CD8-positive, alpha-beta memory T cell (primary cell): ENCODE measurements around the gene RASSF1. TPM values are rescaled to one million over a fixed set of nuclear protein-coding genes. Genes with fewer than 3 reads are reported as not detected.

ENCODE experiments used
- CTCF ChIA-PET: fragments of 350-600 bp; sonication (Branson Sonifier 250); formaldehyde crosslinking; loops from one replicate; lab custom pipeline; 2021; ENCODE audit warnings: antibody characterized with exemption; lab: Charles Lee
- POLR2A ChIA-PET: fragments of 350-600 bp; sonication (Branson Sonifier 250); formaldehyde crosslinking; loops from one replicate; lab custom pipeline; 2021; ENCODE audit warnings: antibody characterized with exemption; lab: Charles Lee
- DNase-seq, 5 donors: peaks; one replicate each; pipeline versions ENCODE4 v3.0.0 to v3.0.0-alpha.2; 2020 to 2022; ENCODE audit warnings: mixed read lengths in 1 of 5
- H3K27ac ChIP-seq: one replicate; pipeline ENCODE4 v1.7.0; 2013; ENCODE audit warnings: low read depth, mild to moderate bottlenecking, low read length, moderate library complexity
- H3K27me3 ChIP-seq: 2 replicates; pipeline ENCODE4 v1.7.0; 2013; ENCODE audit warnings: low read length, mild to moderate bottlenecking; ENCODE audit not compliant: insufficient read depth, poor library complexity, severe bottlenecking
- H3K36me3 ChIP-seq: 2 replicates; pipeline ENCODE4 v1.7.0; 2013; ENCODE audit warnings: mild to moderate bottlenecking, low read length, moderate library complexity; ENCODE audit not compliant: insufficient read depth
- H3K4me1 ChIP-seq: 2 replicates; pipeline ENCODE4 v1.7.0; 2013; ENCODE audit warnings: mild to moderate bottlenecking, low read length, moderate library complexity; ENCODE audit not compliant: insufficient read depth
- H3K4me3 ChIP-seq: 2 replicates; pipeline ENCODE4 v1.7.0; 2013; ENCODE audit warnings: mild to moderate bottlenecking, low read length
- H3K9me3 ChIP-seq: 2 replicates; pipeline ENCODE4 v1.7.0; 2013; ENCODE audit warnings: mild to moderate bottlenecking, low read length
- H3K27ac Mint-ChIP-seq, 8 donors: one replicate each; pipeline ENCODE4 v1.8.0; 2020 to 2021; ENCODE audit warnings: mixed read lengths in 8 of 8, mild to moderate bottlenecking in 6 of 8, inconsistent platforms in 3 of 8, moderate library complexity in 3 of 8
- H3K27me3 Mint-ChIP-seq, 2 donors: one replicate each; pipeline ENCODE4 v1.8.0; 2020 to 2021; ENCODE audit warnings: mixed read lengths in 2 of 2, mild to moderate bottlenecking in 1 of 2, moderate library complexity in 1 of 2
- H3K36me3 Mint-ChIP-seq, 3 donors: one replicate each; pipeline ENCODE4 v1.8.0; 2020 to 2021; ENCODE audit warnings: mixed read lengths in 3 of 3, inconsistent platforms in 1 of 3, mild to moderate bottlenecking in 1 of 3
- H3K4me1 Mint-ChIP-seq, 3 donors: one replicate each; pipeline ENCODE4 v1.8.0; 2020 to 2021; ENCODE audit warnings: mixed read lengths in 3 of 3, inconsistent platforms in 1 of 3, mild to moderate bottlenecking in 1 of 3
- H3K4me3 Mint-ChIP-seq, 7 donors: one replicate each; pipeline ENCODE4 v1.8.0; 2020 to 2021; ENCODE audit warnings: mixed read lengths in 7 of 7, mild to moderate bottlenecking in 6 of 7, moderate library complexity in 4 of 7, inconsistent platforms in 2 of 7
- H3K9me3 Mint-ChIP-seq, 5 donors: one replicate each; pipeline ENCODE4 v1.8.0; 2020 to 2022; ENCODE audit warnings: mixed read lengths in 5 of 5, mild to moderate bottlenecking in 3 of 5, moderate library complexity in 2 of 5, inconsistent platforms in 1 of 5
- polyA plus RNA-seq: library from polyadenylated mRNA; unstranded; fragments of 300-500 nt; fragmentation: Illumina TruSeq; gene quantifications from one replicate; pipeline ENCODE4 v1.2.3, GENCODE V29; 2021
- total RNA-seq, 2 experiments: library from RNA; stranded (reverse); gene quantifications; one replicate each; pipeline ENCODE4 v1.2.3, GENCODE V29; 2021

RASSF1 gene
- total and polyA plus RNA-seq, 3 experiments from 2014 or later, result 70.8 to 152 (median 71.9) TPM

DNA sequence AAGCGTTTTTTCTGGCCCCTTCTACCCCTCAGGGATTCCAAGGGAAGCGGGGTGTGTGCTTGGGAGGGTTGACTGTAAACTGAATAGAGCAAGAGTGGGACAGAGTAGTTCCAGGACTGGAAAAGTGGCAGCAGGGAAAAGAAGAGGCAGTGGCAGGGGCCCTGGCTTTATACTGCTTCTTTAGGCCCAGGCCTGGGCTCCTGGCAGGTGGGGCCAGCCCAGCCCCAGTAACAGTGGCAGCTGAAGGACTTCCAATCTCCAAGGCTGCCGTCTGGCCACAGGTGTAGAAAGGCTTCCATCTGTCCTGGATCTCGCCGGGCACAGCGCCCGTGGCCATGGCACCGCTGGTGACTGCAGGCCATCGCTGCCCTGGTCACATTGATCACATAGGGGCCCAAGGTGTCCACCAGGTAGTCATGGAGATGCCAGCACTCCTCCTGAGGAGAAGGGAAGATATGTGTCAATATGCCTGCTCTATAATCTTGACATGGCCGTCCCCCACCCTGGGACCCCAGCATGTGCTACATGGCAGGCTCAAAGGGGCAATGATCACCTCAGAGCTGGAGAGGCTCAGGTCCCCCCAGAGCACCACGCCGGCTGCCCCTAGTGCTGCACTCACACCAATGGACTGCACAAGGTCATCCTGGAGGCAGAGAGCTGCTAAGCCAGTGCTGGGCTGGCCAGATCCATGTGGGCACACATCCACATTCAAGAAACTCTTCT, 47.4 kb downstream of the RASSF1 start:
- Mint-ChIP-seq H3K4me1 (peaks cover 18 to 35% (median 21%) of the 10 kb centered on the region in 3 donors), H3K36me3 (peaks cover 0 to 34% (median 6%) of the 10 kb centered on the region in 3 donors), H3K27ac (peak overlapping the region; percentile 85 to 98 (median 96)), H3K4me3 (peak overlapping the region in 6 of 7 donors; percentile 9 to 92 (median 87)), H3K27me3 (no peaks in the 10 kb centered on the region), H3K9me3 (no peaks in the 10 kb centered on the region)
- Histone ChIP-seq H3K4me3 (peak overlapping the region; percentile 80), H3K27me3 (no peaks in the 10 kb centered on the region), H3K27ac (peak overlapping the region; percentile 62), H3K4me1 (peaks cover 27% of the 10 kb centered on the region), H3K9me3 (no peaks in the 10 kb centered on the region), H3K36me3 (peaks cover 6% of the 10 kb centered on the region)
- POLR2A ChIA-PET, result interaction anchor here (0.6 to 2.8 kb wide), 6 partner anchors 24 to 274 kb away, joined by 3 to 11 read pairs (median 4); partner anchors contain the start of genes C3orf18 and TUSC2
- CTCF ChIA-PET, result interaction anchor here (1.3 to 1.5 kb wide), 4 partner anchors 35 to 65 kb away, joined by 3 to 8 read pairs (median 6); partner anchors contain the start of gene TUSC2
- no peak for DNase-seq

DNA sequence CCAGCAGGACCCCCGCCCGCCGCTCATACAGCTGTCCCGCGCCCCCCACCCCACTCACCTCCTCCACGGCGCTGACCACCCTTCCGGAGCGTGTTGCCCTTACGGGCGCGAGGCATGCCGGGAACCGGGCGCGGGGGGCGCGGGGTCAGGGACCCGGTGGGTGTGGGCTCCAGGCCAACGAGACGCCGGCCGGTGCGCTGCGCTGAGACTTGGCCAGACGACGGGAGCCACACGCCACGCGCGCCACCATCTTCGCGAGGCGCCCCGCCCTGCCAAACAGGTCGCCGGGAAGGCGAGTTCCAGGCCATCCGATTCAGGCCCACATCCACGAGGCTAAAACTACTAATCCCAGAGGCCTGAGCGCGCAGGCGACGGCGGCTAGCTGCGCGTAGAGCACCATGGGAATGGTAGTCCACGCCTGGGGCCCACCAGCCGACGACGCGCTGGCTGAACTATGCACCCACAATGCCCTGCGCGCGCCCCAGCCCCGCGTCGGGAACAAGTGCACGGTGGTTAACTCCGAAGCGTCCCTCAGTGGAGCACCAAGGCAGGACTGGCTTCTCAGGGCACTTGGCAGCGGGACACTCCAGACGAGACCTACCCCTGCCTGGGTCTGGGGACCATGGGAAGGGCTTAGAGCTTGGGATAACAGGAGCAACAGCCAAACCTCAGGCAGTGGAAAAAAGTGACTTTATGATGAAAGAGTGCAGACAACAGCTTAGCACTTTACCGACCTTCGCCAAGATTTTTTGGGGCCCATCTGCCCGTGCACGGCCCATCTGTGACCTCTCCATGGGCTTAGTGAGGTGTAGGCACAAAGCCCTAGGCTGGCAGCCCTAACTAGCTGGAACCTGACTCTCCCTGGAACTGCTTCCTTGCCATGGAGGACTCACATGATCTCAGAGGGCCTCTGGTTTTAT, 48.2 kb downstream of the RASSF1 start, which contains the start of gene IFRD2:
Gene IFRD2 (minus strand): TSS at position 271 of the 920 bp plus-strand sequence. CDS start 155 bp downstream, at position 116.
- CTCF ChIA-PET, result interaction anchor here (0.9 to 1.6 kb wide), 11 partner anchors 9 to 98 kb away, joined by 3 to 8 read pairs (median 3); partner anchors contain the start of gene TUSC2
- H3K27ac Mint-ChIP-seq, result peak within 1 kb of the TSS; percentile 85 to 98 (median 96)

DNA sequence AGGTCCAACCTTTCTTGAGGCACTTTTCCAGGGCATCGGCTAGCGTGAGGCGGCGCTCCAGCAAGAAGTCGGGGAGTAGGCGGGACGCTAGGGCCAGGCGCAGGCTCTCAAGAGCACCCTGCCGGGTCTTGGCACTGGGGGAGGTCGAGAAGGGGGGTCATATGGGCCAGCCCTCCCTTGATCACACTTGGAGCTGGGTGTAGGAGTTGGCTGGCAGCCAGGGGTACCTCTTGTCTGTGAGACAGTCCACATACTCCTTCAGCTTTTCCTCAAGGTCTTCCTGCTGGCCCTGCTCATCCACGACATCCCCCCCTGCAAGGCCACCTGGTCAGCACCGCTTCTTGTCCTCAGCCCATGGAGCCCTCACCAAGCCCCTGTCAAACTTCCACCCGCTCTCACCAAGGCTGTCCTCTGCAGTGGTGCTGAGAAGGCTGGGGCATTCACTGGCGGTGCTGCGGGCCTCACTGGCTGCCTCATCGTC, 50.4 kb downstream of the RASSF1 start:
- H3K27ac Mint-ChIP-seq, result peak overlapping the region in 1 of 8 donors; percentile 82
- Histone ChIP-seq H3K4me1 (peaks cover 21% of the 10 kb centered on the region), H3K4me3 (no peak overlapping the region), H3K27me3 (no peaks in the 10 kb centered on the region), H3K36me3 (peaks cover 6% of the 10 kb centered on the region), H3K27ac (no peak overlapping the region), H3K9me3 (no peaks in the 10 kb centered on the region)
- H3K9me3 Mint-ChIP-seq, result no peaks in the 10 kb centered on the region
- POLR2A ChIA-PET, result no interaction called here
- no peak for DNase-seq
- peak overlapping the region in 5 of 7 donors; percentile 20 to 93 (median 55) for H3K4me3 Mint-ChIP-seq
- peaks cover 0 to 46% (median 7%) of the 10 kb centered on the region in 3 donors for H3K36me3 Mint-ChIP-seq
- H3K27me3 Mint-ChIP-seq, result no peaks in the 10 kb centered on the region
- CTCF ChIA-PET, result interaction anchor here (0.7 kb wide), 1 partner anchor 13 kb away, joined by 3 read pairs; no protein-coding TSS in a partner anchor
- peaks cover 13 to 17% (median 16%) of the 10 kb centered on the region in 3 donors for H3K4me1 Mint-ChIP-seq

More for the DNA sequence above, 48.2 kb downstream of the RASSF1 start, which contains the start of gene IFRD2:
- POLR2A ChIA-PET, result interaction anchor here (0.6 to 2.8 kb wide), 13 partner anchors 8 to 490 kb away, joined by 3 to 11 read pairs (median 4); partner anchors contain the start of genes C3orf18, CYB561D2, GNAI2 and NPRL2
- Histone ChIP-seq H3K4me3 (peak within 1 kb of the TSS; percentile 88), H3K36me3 (peaks cover 6% of the 10 kb centered on the region), H3K4me1 (peaks cover 21% of the 10 kb centered on the region), H3K27ac (peak within 1 kb of the TSS; percentile 62), H3K27me3 (no peaks in the 10 kb centered on the region), H3K9me3 (no peaks in the 10 kb centered on the region)
- peaks cover 14 to 26% (median 16%) of the 10 kb centered on the region in 3 donors for H3K4me1 Mint-ChIP-seq
- peak within 1 kb of the TSS; percentile 86 to 93 (median 88) for H3K4me3 Mint-ChIP-seq
- H3K9me3 Mint-ChIP-seq, result no peaks in the 10 kb centered on the region
- peaks cover 0 to 41% (median 7%) of the 10 kb centered on the region in 3 donors for H3K36me3 Mint-ChIP-seq
- peak; percentile 93 to 96 (median 93) for DNase-seq
- no peaks in the 10 kb centered on the region for H3K27me3 Mint-ChIP-seq

DNA sequence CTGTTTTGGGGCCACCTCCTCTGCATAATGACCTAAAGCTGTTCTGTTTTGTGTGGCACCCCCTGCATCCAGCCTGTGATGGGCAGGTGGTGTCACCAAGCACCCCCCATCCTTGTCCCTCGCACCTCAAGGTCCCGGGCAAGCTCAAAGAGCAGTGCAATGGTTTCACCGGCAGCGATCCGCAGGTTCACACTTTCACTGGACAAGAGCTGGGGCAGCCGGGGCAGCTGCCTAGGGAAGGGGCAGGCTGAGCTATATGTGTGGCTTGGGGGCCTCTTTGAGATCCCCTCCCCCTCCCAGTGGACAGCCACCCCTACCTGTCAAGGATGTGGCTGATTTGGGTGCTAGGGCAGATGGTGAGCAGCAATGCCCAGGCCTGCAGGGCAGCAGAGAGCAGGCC, 51.5 kb downstream of the RASSF1 start:
- H3K27ac ChIP-seq, result no peak overlapping the region
- H3K4me3 ChIP-seq, result no peak overlapping the region
- H3K4me1 ChIP-seq, result peaks cover 21% of the 10 kb centered on the region
- no peak for DNase-seq
- Mint-ChIP-seq H3K4me3 (peak overlapping the region in 3 of 7 donors; percentile 24 to 52 (median 45)), H3K27me3 (no peaks in the 10 kb centered on the region), H3K9me3 (no peaks in the 10 kb centered on the region), H3K27ac (no peak overlapping the region), H3K4me1 (peaks cover 13 to 17% (median 16%) of the 10 kb centered on the region in 3 donors), H3K36me3 (peaks cover 0 to 46% (median 7%) of the 10 kb centered on the region in 3 donors)
- H3K27me3 ChIP-seq, result no peaks in the 10 kb centered on the region
- CTCF ChIA-PET, result interaction anchor here (1.0 to 1.3 kb wide), 2 partner anchors 29 to 94 kb away, joined by 3 read pairs; no protein-coding TSS in a partner anchor
- no peaks in the 10 kb centered on the region for H3K9me3 ChIP-seq
- H3K36me3 ChIP-seq, result peaks cover 6% of the 10 kb centered on the region
- POLR2A ChIA-PET, result interaction anchor here (0.5 to 0.6 kb wide), 2 partner anchors 35 to 44 kb away, joined by 3 read pairs; no protein-coding TSS in a partner anchor

DNA sequence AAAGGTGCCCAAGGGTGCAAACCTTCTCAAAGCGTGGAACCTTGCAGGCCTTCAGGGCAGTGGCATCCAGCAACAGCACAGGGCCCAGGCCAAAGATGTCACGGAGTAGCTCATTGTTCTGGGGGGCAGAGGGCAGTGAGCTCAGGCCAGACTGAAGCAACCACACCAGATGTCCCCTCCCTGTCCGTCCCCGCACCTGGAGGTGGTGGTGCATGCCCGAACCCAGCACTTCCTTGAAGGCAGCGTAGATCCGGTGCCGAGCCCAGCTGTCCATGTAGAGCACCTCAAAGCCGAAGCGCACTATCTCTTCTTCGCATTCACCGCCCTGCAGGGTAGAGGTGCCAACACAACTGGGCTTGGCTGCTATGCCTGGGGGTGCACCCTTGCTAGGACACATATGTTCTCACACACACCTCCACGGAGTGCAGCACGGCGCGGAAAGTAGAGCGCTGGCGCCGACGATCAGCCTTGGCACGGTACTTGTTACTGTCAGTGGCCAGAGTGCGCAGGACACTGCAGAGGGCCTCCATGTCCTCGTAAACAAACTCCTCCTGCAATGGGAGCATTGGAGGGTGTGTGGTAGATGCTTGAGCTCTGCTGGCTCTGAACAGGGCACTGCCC, 52.1 kb downstream of the RASSF1 start:
- POLR2A ChIA-PET, result interaction anchor here (0.5 to 0.6 kb wide), 2 partner anchors 35 to 45 kb away, joined by 3 read pairs; no protein-coding TSS in a partner anchor
- Histone ChIP-seq H3K4me1 (peaks cover 21% of the 10 kb centered on the region), H3K27ac (no peak overlapping the region), H3K4me3 (no peak overlapping the region), H3K9me3 (no peaks in the 10 kb centered on the region), H3K36me3 (peaks cover 6% of the 10 kb centered on the region), H3K27me3 (no peaks in the 10 kb centered on the region)
- Mint-ChIP-seq H3K27me3 (no peaks in the 10 kb centered on the region), H3K36me3 (peaks cover 0 to 46% (median 7%) of the 10 kb centered on the region in 3 donors), H3K9me3 (no peaks in the 10 kb centered on the region), H3K4me1 (peaks cover 13 to 17% (median 16%) of the 10 kb centered on the region in 3 donors), H3K4me3 (peak overlapping the region in 1 of 7 donors; percentile 52), H3K27ac (no peak overlapping the region)
- no peak for DNase-seq
- CTCF ChIA-PET, result interaction anchor here (1.0 to 1.3 kb wide), 3 partner anchors 28 to 94 kb away, joined by 3 read pairs; no protein-coding TSS in a partner anchor

GRCh38 chr3:50287262-50287661, 53.4 kb downstream of the RASSF1 start:
- Histone ChIP-seq H3K9me3 (no peaks in the 10 kb centered on the region), H3K4me1 (peaks cover 15% of the 10 kb centered on the region), H3K27me3 (no peaks in the 10 kb centered on the region), H3K4me3 (no peak overlapping the region), H3K27ac (no peak overlapping the region), H3K36me3 (peaks cover 6% of the 10 kb centered on the region)
- Mint-ChIP-seq H3K27me3 (no peaks in the 10 kb centered on the region), H3K9me3 (no peaks in the 10 kb centered on the region), H3K4me1 (peaks cover 6 to 8% (median 7%) of the 10 kb centered on the region in 3 donors), H3K4me3 (peak overlapping the region in 1 of 7 donors; percentile 54), H3K36me3 (peaks cover 0 to 44% (median 7%) of the 10 kb centered on the region in 3 donors), H3K27ac (peak overlapping the region in 1 of 8 donors; percentile 48)
- ChIA-PET CTCF (interaction anchor here (1.0 kb wide), 1 partner anchor 93 kb away, joined by 3 read pairs; no protein-coding TSS in a partner anchor), POLR2A (no interaction called here)
- DNase-seq, result no peak
